ENCODE data around the gene CKAP2L.

CKAP2L gene

GRCh38 chr2:112776113-112776512, 11.7 kb upstream of the CKAP2L start:
- Histone ChIP-seq H3K4me3 (ENCODE audit: low read depth, low read length) (no peak overlapping the region), H3K36me3 (no peaks in the 10 kb centered on the region), H3K27me3 (ENCODE audit: insufficient read depth, low read depth, severe bottlenecking) (no peaks in the 10 kb centered on the region), H3K27ac (no peak overlapping the region), H3K9me3 (ENCODE audit: severe bottlenecking) (no peaks in the 10 kb centered on the region)
- no peak for DNase-seq
- TF ChIP-seq CTCF (IDR thresholded peaks at IDR 0.05; ENCODE audit: low read depth, low read length) = no peak

GRCh38 chr2:112774536-112775285, 10.3 kb upstream of the CKAP2L start:
- TF ChIP-seq CTCF (IDR thresholded peaks at IDR 0.05; ENCODE audit: low read depth, low read length) = no peak
- Histone ChIP-seq H3K4me3 (ENCODE audit: low read depth, low read length) (no peak overlapping the region), H3K27me3 (ENCODE audit: insufficient read depth, low read depth, severe bottlenecking) (no peaks in the 10 kb centered on the region), H3K9me3 (ENCODE audit: severe bottlenecking) (no peaks in the 10 kb centered on the region), H3K27ac (no peak overlapping the region), H3K36me3 (no peaks in the 10 kb centered on the region)
- DNase-seq = no peak

- no peaks in the 10 kb centered on the region for H3K36me3 ChIP-seq
- no peak for DNase-seq
Measured at GRCh38 chr2:112773556-112773955, 9.1 kb upstream of the CKAP2L start.

GRCh38 chr2:112772911-112773475, 8.6 kb upstream of the CKAP2L start:
- no peak overlapping the region for H3K27ac ChIP-seq
- no peaks in the 10 kb centered on the region for H3K36me3 ChIP-seq
- no peaks in the 10 kb centered on the region for H3K9me3 ChIP-seq (ENCODE audit: severe bottlenecking)
- TF ChIP-seq CTCF (IDR thresholded peaks at IDR 0.05; ENCODE audit: low read depth, low read length) = no peak
- H3K27me3 ChIP-seq (ENCODE audit: insufficient read depth, low read depth, severe bottlenecking) = no peaks in the 10 kb centered on the region
- no peak overlapping the region for H3K4me3 ChIP-seq (ENCODE audit: low read depth, low read length)
- no peak for DNase-seq

More at GRCh38 chr2:112773556-112773955, 9.1 kb upstream of the CKAP2L start:
- no peak overlapping the region for H3K27ac ChIP-seq
- H3K27me3 ChIP-seq (ENCODE audit: insufficient read depth, low read depth, severe bottlenecking) = no peaks in the 10 kb centered on the region
- TF ChIP-seq CTCF (IDR thresholded peaks at IDR 0.05; ENCODE audit: low read depth, low read length) = no peak
- no peak overlapping the region for H3K4me3 ChIP-seq (ENCODE audit: low read depth, low read length)
- H3K9me3 ChIP-seq (ENCODE audit: severe bottlenecking) = no peaks in the 10 kb centered on the region

- DNase-seq = no peak
- H3K36me3 ChIP-seq = no peaks in the 10 kb centered on the region
- no peak overlapping the region for H3K4me3 ChIP-seq (ENCODE audit: low read depth, low read length)
- no peak overlapping the region for H3K27ac ChIP-seq
- no peaks in the 10 kb centered on the region for H3K9me3 ChIP-seq (ENCODE audit: severe bottlenecking)
- TF ChIP-seq CTCF (IDR thresholded peaks at IDR 0.05; ENCODE audit: low read depth, low read length) = no peak
- no peaks in the 10 kb centered on the region for H3K27me3 ChIP-seq (ENCODE audit: insufficient read depth, low read depth, severe bottlenecking)
Measured at GRCh38 chr2:112772322-112772721, 7.9 kb upstream of the CKAP2L start.

Measured in WERI-Rb-1 (cell line).